HepG2 (cell line): ENCODE measurements around the gene COL27A1. TPM values are rescaled to one million over a fixed set of nuclear protein-coding genes. Genes with fewer than 3 reads are reported as not detected.
"Not testable (repeated sequence)": the region's sequence is repeated elsewhere in the genome, so short reads cannot be mapped to it uniquely, and the experiment has no call there.

Experiments
- AFF4 ChIP-seq: sonication (generic); formaldehyde crosslinking; IDR thresholded peaks from 2 replicates; pipeline ENCODE4 v1.4.0; 2020; ENCODE audit warnings: missing genetic modification reagents
- ATF4 ChIP-seq, 2 experiments: fragments of 450-650 bp in 1 of 2; sonication (generic) in 1 of 2; formaldehyde crosslinking; IDR thresholded peaks; 2 replicates each; pipeline versions ENCODE4 v1.5.0 to v1.8.0; 2020 to 2022; ENCODE audit warnings: mild to moderate bottlenecking in 1 of 2, missing genetic modification reagents in 1 of 2
- FOXP4 ChIP-seq: sonication (generic); formaldehyde crosslinking; IDR thresholded peaks from 2 replicates; pipeline ENCODE4 v1.4.0; 2020; ENCODE audit warnings: missing genetic modification reagents
- MAX ChIP-seq: IDR thresholded peaks from 2 replicates; pipeline ENCODE4 v1.6.1; 2012; ENCODE audit warnings: inconsistent platforms
- MED1 ChIP-seq: sonication (generic); formaldehyde crosslinking; IDR thresholded peaks from 2 replicates; pipeline ENCODE4 v1.4.0; 2020; ENCODE audit warnings: missing genetic modification reagents
- NKX3-1 ChIP-seq: sonication (generic); formaldehyde crosslinking; IDR thresholded peaks from 2 replicates; pipeline ENCODE4 v1.5.0; 2020; ENCODE audit warnings: missing genetic modification reagents
- NR2F2 ChIP-seq: IDR thresholded peaks from 2 replicates; pipeline ENCODE4 v1.6.1; 2012; ENCODE audit warnings: low read depth, inconsistent platforms, borderline replicate concordance
- RAD21 ChIP-seq: fragments of 450-650 bp; formaldehyde crosslinking; IDR thresholded peaks from 2 replicates; pipeline ENCODE4 v1.5.0; 2020; ENCODE audit warnings: mild to moderate bottlenecking
- RARA ChIP-seq: IDR thresholded peaks from 2 replicates; pipeline ENCODE4 v1.6.1; 2016; ENCODE audit warnings: missing genetic modification reagents, missing compliant biosample characterization
- RXRA ChIP-seq: sonication (generic); formaldehyde crosslinking; IDR thresholded peaks from 2 replicates; pipeline ENCODE4 v1.5.1; 2020; ENCODE audit warnings: missing genetic modification reagents
- SKI ChIP-seq: fragments of 450-650 bp; IDR thresholded peaks from one replicate; pipeline ENCODE4 v1.6.1; 2018; ENCODE audit warnings: mild to moderate bottlenecking; ENCODE audit not compliant: partially characterized antibody
- SOX13 ChIP-seq, 3 experiments: fragments of 450-650 bp in 1 of 3; sonication (generic) in 1 of 3; formaldehyde crosslinking in 1 of 3; IDR thresholded peaks in 2 of 3; conservative IDR thresholded peaks in 1 of 3; 2 replicates each; pipeline versions ENCODE4 v1.5.0 to v1.6.1; 2016 to 2020; ENCODE audit warnings: antibody characterized with exemption in 1 of 3, mild to moderate bottlenecking in 1 of 3, missing compliant biosample characterization in 1 of 3, missing genetic modification reagents in 1 of 3, moderate library complexity in 1 of 3
- TFAP4 ChIP-seq: sonication (generic); IDR thresholded peaks from 2 replicates; pipeline ENCODE4 v1.6.1; 2016; ENCODE audit warnings: low read depth, borderline replicate concordance
- YEATS4 ChIP-seq: sonication (generic); formaldehyde crosslinking; IDR thresholded peaks from 2 replicates; pipeline ENCODE4 v1.4.0; 2020; ENCODE audit warnings: missing genetic modification reagents, borderline replicate concordance
- ZMYM3 ChIP-seq: sonication (generic); formaldehyde crosslinking; IDR thresholded peaks from 2 replicates; pipeline ENCODE4 v1.5.1; 2020; ENCODE audit warnings: mild to moderate bottlenecking, missing genetic modification reagents
- ZNF263 ChIP-seq: sonication (generic); formaldehyde crosslinking; IDR thresholded peaks from 2 replicates; pipeline ENCODE4 v1.4.0; 2020; ENCODE audit warnings: missing genetic modification reagents
- ZNF543 ChIP-seq: sonication (generic); formaldehyde crosslinking; IDR thresholded peaks from 2 replicates; pipeline ENCODE4 v1.4.0; 2020; ENCODE audit warnings: mild to moderate bottlenecking, missing genetic modification reagents
- ZNF644 ChIP-seq: IDR thresholded peaks from 2 replicates; pipeline ENCODE4 v1.6.1; 2016; ENCODE audit warnings: low read depth
- ZSCAN20 ChIP-seq: sonication (generic); formaldehyde crosslinking; IDR thresholded peaks from 2 replicates; pipeline ENCODE4 v1.4.0; 2020; ENCODE audit warnings: missing genetic modification reagents, mild to moderate bottlenecking, borderline replicate concordance
- ZSCAN31 ChIP-seq: sonication (generic); formaldehyde crosslinking; IDR thresholded peaks from 2 replicates; pipeline ENCODE4 v1.5.0; 2020; ENCODE audit warnings: low read depth, mild to moderate bottlenecking, missing genetic modification reagents
- polyA plus RNA-seq, 8 experiments: library from polyadenylated mRNA; depleted of rRNA in 3 of 8; stranded (reverse) in 7 of 8; unstranded in 1 of 8; fragments of >200 nt; fragmentation: Illumina TruSeq in 4 of 8; extraction: Trizol in 4 of 8; gene quantifications; 2 replicates each; pipeline versions ENCODE4 v1.2.1 to v1.2.3, GENCODE V29; 2011 to 2016; ENCODE audit warnings: low read depth in 4 of 8, missing spikeins in 1 of 8, mixed read lengths in 1 of 8; ENCODE audit not compliant: insufficient read depth in 1 of 8
- total RNA-seq, 5 experiments: library from RNA; depleted of rRNA; stranded (reverse); fragments of >200 nt; fragmentation: Illumina TruSeq; extraction: Trizol; gene quantifications; 2 replicates each; pipeline ENCODE4 v1.2.3, GENCODE V29; 2016; ENCODE audit warnings: low read depth in 1 of 5

COL27A1 gene
- total and polyA plus RNA-seq, 2 of the 13 experiments (the other 11 are each of a cell fraction or from before 2014, with no cell fraction given) = 71.3 to 89.1 TPM

- TF ChIP-seq FOXP4 (CRISPR knock-in tag) = 0 out of 2 replicates have a peak, but pooled peaks have one; percentile 31
- TF ChIP-seq NR2F2 = peak; percentile 8; the same call in 1 of the 2 replicates
- TF ChIP-seq ZNF263 (CRISPR knock-in tag) = peak; percentile 94
- TF ChIP-seq ZSCAN31 (CRISPR knock-in tag) = peak; percentile 64; the same call in 1 of the 2 replicates
- TF ChIP-seq ATF4 (CRISPR knock-in tag; IDR thresholded peaks at IDR 0.05) = 0 out of 4 replicates have a peak, but pooled peaks of 1 of the 2 experiments have one; percentile 16
- peak; percentile 33 for TF ChIP-seq MED1
- peak; percentile 47 for TF ChIP-seq YEATS4 (CRISPR knock-in tag)
- 0 out of 2 replicates have a peak, but pooled peaks have one; percentile 69 for TF ChIP-seq ZNF543 (CRISPR knock-in tag)
- peak; percentile 4 for TF ChIP-seq SKI
- TF ChIP-seq ZSCAN20 (CRISPR knock-in tag) = peak; percentile 99
- TF ChIP-seq RAD21 (CRISPR knock-in tag) = peak; percentile 43; the same call in 1 of the 2 replicates
- TF ChIP-seq SOX13 (IDR thresholded peaks at IDR 0.05) = not testable (repeated sequence)
- TF ChIP-seq SOX13 (CRISPR knock-in tag; conservative IDR thresholded peaks at IDR 0.05 in 1 of 2, IDR thresholded peaks at IDR 0.05 in 1 of 2) = peak in 1 of 2 experiments; percentile 41; a peak in 1 of 4 replicates
- TF ChIP-seq RARA = peak; percentile 40; the same call in 1 of the 2 replicates
- peak; percentile 86 for TF ChIP-seq ZNF644 (CRISPR knock-in tag)
- TF ChIP-seq AFF4 (CRISPR knock-in tag) = 0 out of 2 replicates have a peak, but pooled peaks have one; percentile 47
- TF ChIP-seq TFAP4 = peak; percentile 31; the same call in 1 of the 2 replicates
- peak; percentile 87 for TF ChIP-seq ZMYM3 (CRISPR knock-in tag)
- 0 out of 2 replicates have a peak, but pooled peaks have one; percentile 45 for TF ChIP-seq NKX3-1 (CRISPR knock-in tag)
- peak; percentile 18; the same call in 1 of the 2 replicates for TF ChIP-seq RXRA (CRISPR knock-in tag)
- TF ChIP-seq MAX = peak; percentile 47; the same call in 1 of the 2 replicates
Measured at GRCh38 chr9:114328357-114328820, 173.1 kb downstream of the COL27A1 start (continued).
